Uterus (tissue), 2 donors: ENCODE results near the gene CHEK1.

ENCODE experiments used
- CTCF ChIP-seq, 4 experiments: fragments of 200-600 bp in 2 of 4; fragments of 450-650 bp in 2 of 4; sonication (generic) in 2 of 4; IDR thresholded peaks; one replicate each; pipeline ENCODE4 v1.5.1; 2016 to 2019; ENCODE audit warnings: antibody characterized with exemption in 4 of 4, mild to moderate bottlenecking in 2 of 4, moderate library complexity in 1 of 4
- POLR2A ChIP-seq, 2 donors: fragments of 450-650 bp; IDR thresholded peaks; one replicate each; pipeline ENCODE4 v1.6.1; 2016; ENCODE audit warnings: antibody characterized with exemption in 2 of 2, mild to moderate bottlenecking in 1 of 2, moderate library complexity in 1 of 2

- TF ChIP-seq POLR2A (IDR thresholded peaks at IDR 0.05): no peak
- TF ChIP-seq CTCF (IDR thresholded peaks at IDR 0.05): no peak
Measured at GRCh38 chr11:125585487-125585886, 39.5 kb upstream of the CHEK1 start.
